GM12864 (cell line): ENCODE measurements around the gene TXLNG.

Experiments
- DNase-seq: peaks from one replicate; pipeline ENCODE4 v3.0.0-alpha.2; 2011; ENCODE audit warnings: low read depth
- H3K4me3 ChIP-seq: 2 replicates; pipeline ENCODE4 v1.5.1; 2011; ENCODE audit warnings: mild to moderate bottlenecking, low read depth, low read length, control low read depth
- TF ChIP-seq, protein P1 (sequence below): IDR thresholded peaks from 2 replicates; pipeline ENCODE4 v1.5.1; 2011; ENCODE audit warnings: low read depth, mild to moderate bottlenecking, moderate library complexity, low read length, control low read depth, inconsistent platforms; ENCODE audit errors: missing control alignments

The TXLNG gene

DNA sequence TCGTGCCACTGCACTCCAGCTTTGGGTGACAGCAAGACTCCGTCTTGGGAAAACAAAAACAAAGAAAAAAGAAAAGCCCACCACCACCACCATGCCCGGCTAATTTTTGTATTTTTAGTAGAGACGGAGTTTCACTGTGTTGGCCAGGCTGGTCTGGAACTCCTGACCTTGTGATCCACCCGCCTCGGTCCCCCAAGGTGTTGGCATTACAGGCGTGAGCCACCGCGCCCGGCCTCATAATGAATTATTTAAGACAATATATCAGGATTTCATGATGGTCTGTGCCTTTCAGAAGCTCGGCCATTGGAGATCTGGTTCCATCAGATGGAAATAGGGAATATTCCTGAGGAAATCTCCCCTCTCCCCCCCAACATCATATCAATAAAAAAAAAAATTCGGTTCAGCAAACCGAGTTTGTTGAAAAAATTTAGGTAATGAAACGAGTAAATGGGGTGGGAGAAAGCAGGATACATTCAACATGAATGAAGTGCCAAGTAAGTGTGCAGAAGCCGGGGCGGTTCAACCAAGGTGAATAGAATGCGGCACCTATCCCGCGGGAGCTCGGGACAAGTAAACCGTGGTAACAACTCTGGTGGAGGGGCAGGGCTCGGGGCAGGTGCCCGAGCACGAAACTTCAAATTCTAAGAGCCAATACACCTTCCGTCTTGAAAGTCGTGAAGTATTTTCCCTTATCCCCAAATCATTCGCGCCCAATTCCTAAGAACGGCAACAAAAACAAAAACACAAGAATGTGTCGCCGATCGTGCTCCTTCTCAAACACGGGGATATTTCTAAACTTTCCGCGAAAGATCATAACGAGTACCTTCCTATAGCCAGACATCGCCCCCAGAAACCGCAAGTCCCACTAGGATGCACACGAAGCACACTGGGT is 773 bp upstream of the TXLNG start:
- peak overlapping the region; percentile 53 for H3K4me3 ChIP-seq
- DNase-seq = no peak
- TF ChIP-seq, protein P1, sequence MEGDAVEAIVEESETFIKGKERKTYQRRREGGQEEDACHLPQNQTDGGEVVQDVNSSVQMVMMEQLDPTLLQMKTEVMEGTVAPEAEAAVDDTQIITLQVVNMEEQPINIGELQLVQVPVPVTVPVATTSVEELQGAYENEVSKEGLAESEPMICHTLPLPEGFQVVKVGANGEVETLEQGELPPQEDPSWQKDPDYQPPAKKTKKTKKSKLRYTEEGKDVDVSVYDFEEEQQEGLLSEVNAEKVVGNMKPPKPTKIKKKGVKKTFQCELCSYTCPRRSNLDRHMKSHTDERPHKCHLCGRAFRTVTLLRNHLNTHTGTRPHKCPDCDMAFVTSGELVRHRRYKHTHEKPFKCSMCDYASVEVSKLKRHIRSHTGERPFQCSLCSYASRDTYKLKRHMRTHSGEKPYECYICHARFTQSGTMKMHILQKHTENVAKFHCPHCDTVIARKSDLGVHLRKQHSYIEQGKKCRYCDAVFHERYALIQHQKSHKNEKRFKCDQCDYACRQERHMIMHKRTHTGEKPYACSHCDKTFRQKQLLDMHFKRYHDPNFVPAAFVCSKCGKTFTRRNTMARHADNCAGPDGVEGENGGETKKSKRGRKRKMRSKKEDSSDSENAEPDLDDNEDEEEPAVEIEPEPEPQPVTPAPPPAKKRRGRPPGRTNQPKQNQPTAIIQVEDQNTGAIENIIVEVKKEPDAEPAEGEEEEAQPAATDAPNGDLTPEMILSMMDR = no peak

GRCh38 chrX:16786791-16787735 is 797 bp downstream of the TXLNG start:
- TF ChIP-seq, protein P1 = no peak
- no peak for DNase-seq
- peak overlapping the region; percentile 75 for H3K4me3 ChIP-seq

- no peak for DNase-seq
- TF ChIP-seq, protein P1 = no peak
- H3K4me3 ChIP-seq = no peak overlapping the region
These were observed 2.2 kb downstream of the TXLNG start for GRCh38 chrX:16788477-16788876.

DNA sequence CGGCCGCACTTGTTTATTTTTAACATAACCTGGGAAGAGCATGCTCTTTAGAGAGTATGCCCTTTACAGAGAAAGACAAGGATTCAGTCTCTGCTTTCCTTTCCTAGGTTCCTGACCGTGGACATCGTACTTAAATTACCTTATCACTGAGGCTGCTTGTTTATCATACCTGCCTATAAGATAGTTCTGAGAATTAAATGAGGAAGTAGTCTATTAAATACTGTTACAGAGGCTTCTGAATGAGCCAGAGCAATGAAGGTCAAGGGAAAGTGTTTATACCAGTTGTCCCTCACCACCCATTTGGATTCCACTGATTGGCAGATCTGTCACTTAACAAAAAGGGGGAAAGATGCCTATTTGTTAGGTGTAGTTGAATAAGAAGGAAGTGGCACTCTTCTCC is 10.0 kb downstream of the TXLNG start:
- no peak for DNase-seq
- TF ChIP-seq, protein P1 = no peak

DNA sequence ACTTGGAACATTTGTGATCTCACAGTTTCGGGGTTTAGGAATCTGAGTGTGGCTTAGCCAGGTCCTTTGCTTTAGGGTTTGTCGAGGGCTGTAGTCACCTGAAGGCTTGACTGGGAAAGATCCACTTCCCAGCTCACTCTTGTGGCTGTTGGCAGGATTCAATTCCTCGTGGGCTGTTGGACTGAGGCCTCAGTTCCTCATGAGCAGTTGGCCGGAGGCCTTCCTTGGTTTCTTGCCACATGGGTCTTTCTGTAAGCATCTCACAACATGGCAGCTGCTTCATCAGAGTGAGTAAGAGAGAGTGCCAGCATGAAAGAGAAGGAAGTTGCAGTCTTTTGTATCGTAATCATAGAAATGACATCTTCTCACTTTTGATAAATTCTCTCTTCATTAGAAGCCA is 11.1 kb downstream of the TXLNG start:
- no peak for DNase-seq
- no peak overlapping the region for H3K4me3 ChIP-seq
- TF ChIP-seq, protein P1 = no peak

More for the DNA sequence above, 10.0 kb downstream of the TXLNG start:
- no peak overlapping the region for H3K4me3 ChIP-seq

DNA sequence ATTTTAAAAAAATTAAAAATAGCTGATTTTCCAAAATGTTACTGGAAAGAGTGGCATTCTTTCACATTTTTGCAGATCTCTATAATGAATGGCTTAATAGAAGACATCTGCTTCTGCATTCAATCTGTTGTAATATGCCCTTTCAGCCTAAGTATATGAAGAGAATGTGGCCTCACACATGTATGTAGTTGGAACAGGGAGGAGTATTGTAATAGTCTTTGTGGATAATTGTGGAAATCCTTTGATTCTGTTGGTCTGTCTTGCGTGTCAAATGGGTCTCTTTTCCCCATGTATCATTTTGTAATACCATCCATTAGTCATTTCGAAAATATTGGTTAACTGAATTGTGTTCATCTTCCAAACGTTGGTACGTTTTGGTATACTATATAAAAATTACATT is 11.6 kb downstream of the TXLNG start:
- TF ChIP-seq, protein P1 = no peak
- H3K4me3 ChIP-seq = no peak overlapping the region
- DNase-seq = no peak
